PC-3 (cell line): ENCODE measurements around the gene MAN2C1. TPM values are rescaled to one million over a fixed set of nuclear protein-coding genes. Genes with fewer than 3 reads are reported as not detected.

Experiments
- ATAC-seq: fragments of 200-7000 bp; cut with Tn5 transposase; 2 replicates; pipeline ENCODE4 v1.9.1; 2020; ENCODE audit warnings: mild to moderate bottlenecking, moderate library complexity
- BruUV-seq: library from RNA; stranded (reverse); fragments of 400-500 nt; replicated peaks from 2 replicates; lab custom pipeline; 2021; lab: Mats Ljungman, UMichigan
- CTCF ChIA-PET: fragments of 300-600 bp; sonication (Branson Sonifier 250); formaldehyde crosslinking; loops from one replicate; lab custom pipeline; 2022; ENCODE audit warnings: antibody characterized with exemption; lab: Charles Lee
- POLR2A ChIA-PET: fragments of 300-600 bp; sonication (Branson Sonifier 250); formaldehyde crosslinking; loops from one replicate; lab custom pipeline; 2022; ENCODE audit warnings: antibody characterized with exemption; ENCODE audit not compliant: unreplicated experiment; lab: Charles Lee
- DNase-seq: peaks from one replicate; pipeline ENCODE4 v3.0.0-alpha.2; 2015
- H2AFZ ChIP-seq: fragments of 300-600 bp; sonication (generic); 2 replicates; pipeline ENCODE4 v1.6.0; 2016; ENCODE audit warnings: antibody characterized with exemption, low read length
- H3F3A ChIP-seq: fragments of 300-600 bp; sonication (generic); one replicate; pipeline ENCODE4 v1.6.0; 2017; ENCODE audit warnings: antibody characterized with exemption, low read length, control low read depth, mild to moderate bottlenecking; ENCODE audit not compliant: unreplicated experiment
- H3K27ac ChIP-seq: fragments of 300-600 bp; sonication (generic); 2 replicates; pipeline ENCODE4 v1.5.1; 2016; ENCODE audit warnings: mild to moderate bottlenecking, low read length
- H3K27me3 ChIP-seq: fragments of 300-600 bp; sonication (generic); 2 replicates; pipeline ENCODE4 v1.6.1; 2016; ENCODE audit warnings: low read length, mixed read lengths
- H3K36me3 ChIP-seq: fragments of 300-600 bp; sonication (generic); 2 replicates; pipeline ENCODE4 v1.6.1; 2016; ENCODE audit warnings: low read depth, mixed run types, low read length, mixed read lengths
- H3K4me1 ChIP-seq: fragments of 300-600 bp; sonication (generic); 2 replicates; pipeline ENCODE4 v1.5.1; 2016; ENCODE audit warnings: low read length; ENCODE audit not compliant: insufficient read depth
- H3K4me2 ChIP-seq: fragments of 300-600 bp; sonication (generic); 2 replicates; pipeline ENCODE4 v1.6.0; 2016; ENCODE audit warnings: low read length
- H3K4me3 ChIP-seq: fragments of 300-600 bp; sonication (generic); 2 replicates; pipeline ENCODE4 v1.5.1; 2016; ENCODE audit warnings: mild to moderate bottlenecking, low read length, mixed read lengths
- H3K79me2 ChIP-seq: fragments of 300-600 bp; sonication (generic); 2 replicates; pipeline ENCODE4 v1.6.1; 2017; ENCODE audit warnings: low read length, mixed read lengths
- H3K9ac ChIP-seq: fragments of 300-600 bp; sonication (generic); 2 replicates; pipeline ENCODE4 v1.6.0; 2016; ENCODE audit warnings: mild to moderate bottlenecking, low read length
- H3K9me2 ChIP-seq: fragments of 300-600 bp; sonication (generic); replicated peaks from 2 replicates; pipeline ENCODE4 v1.6.1; 2016; ENCODE audit warnings: mixed run types, low read length, mixed read lengths
- H3K9me3 ChIP-seq: fragments of 300-600 bp; sonication (generic); 2 replicates; pipeline ENCODE4 v1.6.1; 2016; ENCODE audit warnings: low read length, mixed read lengths
- H4K20me1 ChIP-seq: fragments of 300-600 bp; sonication (generic); 2 replicates; pipeline ENCODE4 v1.6.1; 2016; ENCODE audit warnings: low read length, mixed read lengths
- EZH2 ChIP-seq: fragments of 300-600 bp; sonication (generic); IDR thresholded peaks from one replicate; pipeline ENCODE4 v1.6.1; 2017; ENCODE audit warnings: antibody characterized with exemption, mild to moderate bottlenecking, low read length; ENCODE audit not compliant: unreplicated experiment
- EZH2phosphoT487 ChIP-seq: fragments of 300-600 bp; sonication (generic); IDR thresholded peaks from 2 replicates; pipeline ENCODE4 v1.6.1; 2018; ENCODE audit warnings: mild to moderate bottlenecking, antibody characterized with exemption, low read length, borderline replicate concordance
- intact Hi-C: fragments of 100-400 bp; cut with micrococcal nuclease; formaldehyde crosslinking; loops from 2 replicates; pipeline ENCODE4 v1.9.0; 2023
- total RNA-seq: library from RNA; depleted of rRNA; stranded (reverse); fragments of >200 nt; gene quantifications from 2 replicates; pipeline ENCODE4 v1.2.3, GENCODE V29; 2014
- TF ChIP-seq, protein P1 (sequence below): fragments of 300-600 bp; sonication (generic); conservative IDR thresholded peaks from 2 replicates; pipeline ENCODE4 v1.5.1; 2017; ENCODE audit warnings: antibody characterized with exemption, low read depth, mild to moderate bottlenecking, low read length

Gene MAN2C1
- total RNA-seq, 1 experiment from 2014 or later = 126 TPM

DNA sequence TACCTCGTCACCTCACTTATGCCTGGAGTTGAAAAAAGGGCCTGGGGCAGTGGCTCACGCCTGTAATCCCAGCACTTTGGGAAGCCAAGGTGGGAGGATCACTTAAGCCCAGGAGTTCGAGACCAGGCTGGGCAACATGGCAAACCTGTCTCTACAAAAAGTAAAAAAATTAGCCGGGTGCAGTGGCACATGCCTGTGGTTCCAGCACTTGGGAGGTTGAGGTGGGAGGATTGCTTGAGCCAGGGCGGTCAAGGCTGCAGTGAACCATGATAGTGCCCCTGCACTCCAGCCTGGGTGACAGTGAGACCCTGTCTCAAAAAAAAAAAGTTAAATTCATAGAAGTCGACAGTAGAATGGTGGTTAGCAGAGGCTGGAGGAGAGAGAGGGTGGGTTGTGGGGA lies 26.2 kb downstream of the MAN2C1 start:
- no peaks in the 10 kb centered on the region for H3K79me2 ChIP-seq
- no peak overlapping the region for H3K27ac ChIP-seq
- TF ChIP-seq, protein P1, sequence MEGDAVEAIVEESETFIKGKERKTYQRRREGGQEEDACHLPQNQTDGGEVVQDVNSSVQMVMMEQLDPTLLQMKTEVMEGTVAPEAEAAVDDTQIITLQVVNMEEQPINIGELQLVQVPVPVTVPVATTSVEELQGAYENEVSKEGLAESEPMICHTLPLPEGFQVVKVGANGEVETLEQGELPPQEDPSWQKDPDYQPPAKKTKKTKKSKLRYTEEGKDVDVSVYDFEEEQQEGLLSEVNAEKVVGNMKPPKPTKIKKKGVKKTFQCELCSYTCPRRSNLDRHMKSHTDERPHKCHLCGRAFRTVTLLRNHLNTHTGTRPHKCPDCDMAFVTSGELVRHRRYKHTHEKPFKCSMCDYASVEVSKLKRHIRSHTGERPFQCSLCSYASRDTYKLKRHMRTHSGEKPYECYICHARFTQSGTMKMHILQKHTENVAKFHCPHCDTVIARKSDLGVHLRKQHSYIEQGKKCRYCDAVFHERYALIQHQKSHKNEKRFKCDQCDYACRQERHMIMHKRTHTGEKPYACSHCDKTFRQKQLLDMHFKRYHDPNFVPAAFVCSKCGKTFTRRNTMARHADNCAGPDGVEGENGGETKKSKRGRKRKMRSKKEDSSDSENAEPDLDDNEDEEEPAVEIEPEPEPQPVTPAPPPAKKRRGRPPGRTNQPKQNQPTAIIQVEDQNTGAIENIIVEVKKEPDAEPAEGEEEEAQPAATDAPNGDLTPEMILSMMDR = no peak
- no peak for TF ChIP-seq EZH2
- TF ChIP-seq EZH2phosphoT487 = no peak
- H3K27me3 ChIP-seq = no peaks in the 10 kb centered on the region
- no peaks in the 10 kb centered on the region for H3F3A ChIP-seq
- ATAC-seq = no peak
- ChIA-PET CTCF (no interaction called here), POLR2A (no interaction called here)
- no peak overlapping the region for H2AFZ ChIP-seq
- H3K9me3 ChIP-seq = no peaks in the 10 kb centered on the region
- no peaks in the 10 kb centered on the region; the same call in 1 of the 2 replicates for H3K36me3 ChIP-seq
- no peaks in the 10 kb centered on the region for H3K9me2 ChIP-seq
- no peak for DNase-seq
- H4K20me1 ChIP-seq = no peaks in the 10 kb centered on the region
- intact Hi-C loops = no loop called here
- no peaks in the 10 kb centered on the region for H3K4me1 ChIP-seq
- no peak overlapping the region for H3K9ac ChIP-seq
- BruUV-seq = no TSS peak
- H3K4me3 ChIP-seq = no peak overlapping the region
- no peak overlapping the region for H3K4me2 ChIP-seq

DNA sequence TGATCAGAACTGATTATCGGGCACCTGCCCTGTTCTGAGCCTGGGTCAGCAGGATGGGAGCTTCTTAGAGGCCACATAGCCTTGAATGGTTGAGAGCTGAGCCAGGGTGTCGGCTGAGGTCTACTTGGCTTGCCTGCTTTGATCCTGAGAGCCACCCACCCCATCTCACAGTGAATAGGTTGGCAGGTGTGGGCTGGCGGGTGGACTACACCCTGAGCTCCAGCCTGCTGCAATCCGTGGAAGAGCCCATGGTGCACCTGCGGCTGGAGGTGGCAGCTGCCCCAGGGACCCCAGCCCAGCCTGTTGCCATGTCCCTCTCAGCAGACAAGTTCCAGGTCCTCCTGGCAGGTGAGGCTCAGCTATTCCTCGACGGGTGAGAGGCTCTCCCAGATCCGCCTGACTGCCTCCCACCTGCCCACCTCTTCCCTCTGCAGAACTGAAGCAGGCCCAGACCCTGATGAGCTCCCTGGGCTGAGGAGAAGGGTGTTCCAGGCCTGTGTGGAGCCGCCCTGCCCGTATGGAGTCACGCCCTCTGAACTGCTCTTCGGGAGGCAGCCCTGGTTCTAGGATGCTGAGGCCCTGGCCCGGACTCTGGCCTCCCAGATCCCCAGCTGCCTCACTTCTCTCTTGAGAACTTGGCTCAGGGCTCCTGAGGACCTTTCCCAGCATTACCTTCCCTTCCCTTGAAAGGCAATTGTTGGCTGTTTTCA lies 28.7 kb downstream of the MAN2C1 start:
- Histone ChIP-seq H2AFZ (no peak overlapping the region), H3K27ac (no peak overlapping the region), H3K4me2 (no peak overlapping the region), H3F3A (no peaks in the 10 kb centered on the region), H3K4me1 (peaks cover 16% of the 10 kb centered on the region), H4K20me1 (no peaks in the 10 kb centered on the region), H3K9me2 (no peaks in the 10 kb centered on the region), H3K4me3 (no peak overlapping the region), H3K27me3 (no peaks in the 10 kb centered on the region), H3K79me2 (peaks cover 6% of the 10 kb centered on the region), H3K9me3 (no peaks in the 10 kb centered on the region), H3K9ac (no peak overlapping the region), H3K36me3 (no peaks in the 10 kb centered on the region; the same call in 1 of the 2 replicates)
- ChIA-PET POLR2A (no interaction called here), CTCF (no interaction called here)
- TF ChIP-seq, protein P1 = no peak
- BruUV-seq = no TSS peak
- no peak for ATAC-seq
- DNase-seq = no peak
- intact Hi-C loops = no loop called here

DNA sequence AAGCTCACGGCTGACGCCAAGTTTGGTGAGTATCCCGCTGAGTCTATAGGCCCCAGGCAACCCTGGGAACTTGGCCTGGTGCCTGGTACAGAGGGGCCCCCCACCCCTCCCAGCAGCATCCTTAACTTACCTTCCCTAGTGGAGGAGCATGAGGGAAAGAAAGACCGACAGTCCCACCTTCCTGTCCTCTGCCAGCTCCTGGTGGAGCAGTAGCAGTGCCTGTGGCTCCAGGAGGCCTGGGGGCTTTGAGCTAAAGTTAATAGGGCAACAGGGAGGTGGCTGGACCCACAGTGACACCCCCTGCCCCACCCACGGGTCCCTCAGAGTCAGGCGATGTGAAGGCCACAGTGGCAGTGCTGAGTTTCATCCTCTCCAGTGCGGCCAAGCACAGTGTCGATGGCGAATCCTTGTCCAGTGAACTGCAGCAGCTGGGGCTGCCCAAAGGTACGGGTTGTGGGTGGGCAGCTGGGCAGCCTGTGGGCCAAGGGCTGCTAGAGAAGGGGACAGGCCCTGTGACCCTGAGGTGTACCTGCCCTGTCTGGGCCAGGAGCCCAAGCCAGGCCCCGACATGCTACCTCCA lies 29.7 kb downstream of the MAN2C1 start:
- ChIA-PET POLR2A (no interaction called here), CTCF (no interaction called here)
- peaks cover 6% of the 10 kb centered on the region for H3K79me2 ChIP-seq
- no peaks in the 10 kb centered on the region for H4K20me1 ChIP-seq
- TF ChIP-seq, protein P1 = no peak
- TF ChIP-seq EZH2phosphoT487 = no peak
- no peak for TF ChIP-seq EZH2
- no peak overlapping the region for H3K27ac ChIP-seq
- no peaks in the 10 kb centered on the region for H3K9me2 ChIP-seq
- no peaks in the 10 kb centered on the region; the same call in 1 of the 2 replicates for H3K36me3 ChIP-seq
- DNase-seq = no peak
- H3K9ac ChIP-seq = no peak overlapping the region
- no peaks in the 10 kb centered on the region for H3F3A ChIP-seq
- H3K9me3 ChIP-seq = no peaks in the 10 kb centered on the region
- no peak overlapping the region for H3K4me3 ChIP-seq
- peaks cover 16% of the 10 kb centered on the region for H3K4me1 ChIP-seq
- intact Hi-C loops = no loop called here
- no peak for ATAC-seq
- no peaks in the 10 kb centered on the region for H3K27me3 ChIP-seq
- no peak overlapping the region for H3K4me2 ChIP-seq
- BruUV-seq = no TSS peak
- no peak overlapping the region for H2AFZ ChIP-seq
